Panc1 (cell line): Measurements from ENCODE around the gene PPP1R14C. TPM values are rescaled to one million over a fixed set of nuclear protein-coding genes. Genes with fewer than 3 reads are reported as not detected.

Experiments
- ATAC-seq: fragments of 200-7000 bp; cut with Tn5 transposase; 2 replicates; pipeline ENCODE4 v1.9.1; 2020; ENCODE audit warnings: mild to moderate bottlenecking, moderate library complexity
- BruUV-seq: library from RNA; stranded (reverse); fragments of 400-500 nt; replicated peaks from 2 replicates; lab custom pipeline; 2021; lab: Mats Ljungman, UMichigan
- CTCF ChIA-PET: fragments of 300-600 bp; sonication (Branson Sonifier 250); formaldehyde crosslinking; loops from one replicate; lab custom pipeline; 2022; ENCODE audit warnings: antibody characterized with exemption; lab: Charles Lee
- POLR2A ChIA-PET: fragments of 300-600 bp; sonication (Branson Sonifier 250); formaldehyde crosslinking; loops from one replicate; lab custom pipeline; 2022; ENCODE audit warnings: antibody characterized with exemption; lab: Charles Lee
- DNase-seq: peaks from one replicate; pipeline ENCODE4 v3.0.0-alpha.2; 2010; ENCODE audit warnings: low read depth, low spot score
- H3K27ac ChIP-seq: 2 replicates; pipeline ENCODE4 v1.5.1; 2011; ENCODE audit warnings: mild to moderate bottlenecking, low read length, inconsistent platforms
- H3K27me3 ChIP-seq: fragments of 200-500 bp; sonication (Bioruptor generic); 2 replicates; pipeline ENCODE4 v1.6.0; 2014; ENCODE audit warnings: low read length, inconsistent platforms; ENCODE audit not compliant: control insufficient read depth, insufficient read depth
- H3K36me3 ChIP-seq: fragments of 200-500 bp; sonication (Bioruptor generic); 2 replicates; pipeline ENCODE4 v1.5.1; 2014; ENCODE audit warnings: inconsistent platforms, mild to moderate bottlenecking, low read length, moderate library complexity; ENCODE audit not compliant: control insufficient read depth, insufficient read depth
- H3K4me1 ChIP-seq: 2 replicates; pipeline ENCODE4 v1.5.1; 2011; ENCODE audit warnings: inconsistent platforms, mild to moderate bottlenecking, low read length, moderate library complexity; ENCODE audit not compliant: control insufficient read depth, insufficient read depth
- H3K4me3 ChIP-seq, 2 experiments: 2 replicates each; pipeline ENCODE4 v1.5.1; 2011 to 2012; ENCODE audit warnings: low read depth in 2 of 2, low read length in 2 of 2, mild to moderate bottlenecking in 2 of 2, inconsistent platforms in 1 of 2, moderate library complexity in 1 of 2
- H3K9me3 ChIP-seq: fragments of 200-500 bp; sonication (Bioruptor generic); 2 replicates; pipeline ENCODE4 v1.5.1; 2014; ENCODE audit warnings: low read depth, mild to moderate bottlenecking, inconsistent platforms, low read length, moderate library complexity; ENCODE audit not compliant: control insufficient read depth, insufficient read depth
- POLR2AphosphoS5 ChIP-seq: IDR thresholded peaks from 2 replicates; pipeline ENCODE4 v1.6.1; 2012; ENCODE audit warnings: mild to moderate bottlenecking, low read depth, low read length, moderate library complexity
- SIN3A ChIP-seq: IDR thresholded peaks from 2 replicates; pipeline ENCODE4 v1.6.1; 2012; ENCODE audit warnings: low read depth, mild to moderate bottlenecking, low read length, moderate library complexity, borderline replicate concordance; ENCODE audit not compliant: insufficient read depth
- TCF7L2 ChIP-seq: IDR thresholded peaks from 2 replicates; pipeline ENCODE4 v1.6.1; 2011; ENCODE audit warnings: mild to moderate bottlenecking, low read depth, low read length, inconsistent platforms
- in situ Hi-C: cut with HindIII; loops from 2 replicates; pipeline ENCODE4 v1.10.0; 2016; ENCODE audit warnings: low sequenced_read_pairs, low pct_unique_long_range_greater_than_20kb
- intact Hi-C: fragments of 100-400 bp; cut with micrococcal nuclease; formaldehyde crosslinking; loops from one replicate; pipeline ENCODE4 v1.10.0; 2022; ENCODE audit not compliant: unreplicated experiment
- total RNA-seq: library from RNA; stranded (reverse); gene quantifications from one replicate; pipeline ENCODE4 v1.2.1, GENCODE V29; 2021; ENCODE audit not compliant: unreplicated experiment
- TF ChIP-seq, protein P1 (sequence below): fragments of 450-650 bp; IDR thresholded peaks from 2 replicates; pipeline ENCODE4 v1.5.1; 2017; ENCODE audit warnings: mild to moderate bottlenecking
- TF ChIP-seq, protein P2 (sequence below), 2 experiments: IDR thresholded peaks; 2 replicates each; pipeline ENCODE4 v1.6.1; 2011 to 2012; ENCODE audit warnings: low read depth in 2 of 2, control low read depth in 1 of 2, low read length in 1 of 2, mild to moderate bottlenecking in 1 of 2, moderate library complexity in 1 of 2; ENCODE audit not compliant: insufficient read depth in 1 of 2

PPP1R14C gene
- total RNA-seq, 1 experiment from 2014 or later, result not detected

DNA sequence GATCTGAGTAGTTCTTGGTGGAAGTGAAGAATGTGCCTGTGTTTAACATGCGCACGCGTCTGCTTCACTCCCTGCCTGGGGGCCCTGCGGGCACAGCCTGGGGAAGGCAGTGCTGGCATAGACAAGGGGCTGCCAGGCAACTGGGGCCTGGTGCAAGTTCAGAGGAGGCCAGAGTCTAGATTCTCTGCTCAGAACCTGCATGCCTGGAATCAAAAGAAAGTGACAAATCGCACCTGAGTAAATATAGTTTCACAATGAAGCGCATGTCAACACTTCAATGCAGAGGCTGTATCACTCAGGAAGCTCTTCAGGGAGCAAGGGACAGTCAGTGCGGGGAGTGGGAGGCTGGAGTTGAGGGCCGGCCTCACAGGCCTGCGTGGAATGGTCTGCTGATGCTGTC, 24.2 kb upstream of the PPP1R14C start:
- Histone ChIP-seq H3K36me3 (no peaks in the 10 kb centered on the region), H3K4me3 (no peak overlapping the region), H3K27ac (no peak overlapping the region), H3K9me3 (no peaks in the 10 kb centered on the region), H3K4me1 (no peaks in the 10 kb centered on the region), H3K27me3 (peaks cover 3% of the 10 kb centered on the region; the same call in 1 of the 2 replicates)
- ChIA-PET CTCF (no interaction called here), POLR2A (no interaction called here)
- intact Hi-C loops, result no loop called here
- in situ Hi-C loops, result no loop called here
- no peak for DNase-seq
- ATAC-seq, result peak; percentile 48; the same call in 1 of the 2 replicates
- no TSS peak for BruUV-seq
- TF ChIP-seq, protein P1, sequence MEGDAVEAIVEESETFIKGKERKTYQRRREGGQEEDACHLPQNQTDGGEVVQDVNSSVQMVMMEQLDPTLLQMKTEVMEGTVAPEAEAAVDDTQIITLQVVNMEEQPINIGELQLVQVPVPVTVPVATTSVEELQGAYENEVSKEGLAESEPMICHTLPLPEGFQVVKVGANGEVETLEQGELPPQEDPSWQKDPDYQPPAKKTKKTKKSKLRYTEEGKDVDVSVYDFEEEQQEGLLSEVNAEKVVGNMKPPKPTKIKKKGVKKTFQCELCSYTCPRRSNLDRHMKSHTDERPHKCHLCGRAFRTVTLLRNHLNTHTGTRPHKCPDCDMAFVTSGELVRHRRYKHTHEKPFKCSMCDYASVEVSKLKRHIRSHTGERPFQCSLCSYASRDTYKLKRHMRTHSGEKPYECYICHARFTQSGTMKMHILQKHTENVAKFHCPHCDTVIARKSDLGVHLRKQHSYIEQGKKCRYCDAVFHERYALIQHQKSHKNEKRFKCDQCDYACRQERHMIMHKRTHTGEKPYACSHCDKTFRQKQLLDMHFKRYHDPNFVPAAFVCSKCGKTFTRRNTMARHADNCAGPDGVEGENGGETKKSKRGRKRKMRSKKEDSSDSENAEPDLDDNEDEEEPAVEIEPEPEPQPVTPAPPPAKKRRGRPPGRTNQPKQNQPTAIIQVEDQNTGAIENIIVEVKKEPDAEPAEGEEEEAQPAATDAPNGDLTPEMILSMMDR, result no peak
- TF ChIP-seq, protein P2, sequence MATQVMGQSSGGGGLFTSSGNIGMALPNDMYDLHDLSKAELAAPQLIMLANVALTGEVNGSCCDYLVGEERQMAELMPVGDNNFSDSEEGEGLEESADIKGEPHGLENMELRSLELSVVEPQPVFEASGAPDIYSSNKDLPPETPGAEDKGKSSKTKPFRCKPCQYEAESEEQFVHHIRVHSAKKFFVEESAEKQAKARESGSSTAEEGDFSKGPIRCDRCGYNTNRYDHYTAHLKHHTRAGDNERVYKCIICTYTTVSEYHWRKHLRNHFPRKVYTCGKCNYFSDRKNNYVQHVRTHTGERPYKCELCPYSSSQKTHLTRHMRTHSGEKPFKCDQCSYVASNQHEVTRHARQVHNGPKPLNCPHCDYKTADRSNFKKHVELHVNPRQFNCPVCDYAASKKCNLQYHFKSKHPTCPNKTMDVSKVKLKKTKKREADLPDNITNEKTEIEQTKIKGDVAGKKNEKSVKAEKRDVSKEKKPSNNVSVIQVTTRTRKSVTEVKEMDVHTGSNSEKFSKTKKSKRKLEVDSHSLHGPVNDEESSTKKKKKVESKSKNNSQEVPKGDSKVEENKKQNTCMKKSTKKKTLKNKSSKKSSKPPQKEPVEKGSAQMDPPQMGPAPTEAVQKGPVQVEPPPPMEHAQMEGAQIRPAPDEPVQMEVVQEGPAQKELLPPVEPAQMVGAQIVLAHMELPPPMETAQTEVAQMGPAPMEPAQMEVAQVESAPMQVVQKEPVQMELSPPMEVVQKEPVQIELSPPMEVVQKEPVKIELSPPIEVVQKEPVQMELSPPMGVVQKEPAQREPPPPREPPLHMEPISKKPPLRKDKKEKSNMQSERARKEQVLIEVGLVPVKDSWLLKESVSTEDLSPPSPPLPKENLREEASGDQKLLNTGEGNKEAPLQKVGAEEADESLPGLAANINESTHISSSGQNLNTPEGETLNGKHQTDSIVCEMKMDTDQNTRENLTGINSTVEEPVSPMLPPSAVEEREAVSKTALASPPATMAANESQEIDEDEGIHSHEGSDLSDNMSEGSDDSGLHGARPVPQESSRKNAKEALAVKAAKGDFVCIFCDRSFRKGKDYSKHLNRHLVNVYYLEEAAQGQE (IDR thresholded peaks at IDR 0.05; ENCODE audit: insufficient read depth in 1 of 2, low read depth in 2 of 2, low read length in 1 of 2), result no peak
- TF ChIP-seq POLR2AphosphoS5 (no peak), SIN3A (no peak), TCF7L2 (no peak)

DNA sequence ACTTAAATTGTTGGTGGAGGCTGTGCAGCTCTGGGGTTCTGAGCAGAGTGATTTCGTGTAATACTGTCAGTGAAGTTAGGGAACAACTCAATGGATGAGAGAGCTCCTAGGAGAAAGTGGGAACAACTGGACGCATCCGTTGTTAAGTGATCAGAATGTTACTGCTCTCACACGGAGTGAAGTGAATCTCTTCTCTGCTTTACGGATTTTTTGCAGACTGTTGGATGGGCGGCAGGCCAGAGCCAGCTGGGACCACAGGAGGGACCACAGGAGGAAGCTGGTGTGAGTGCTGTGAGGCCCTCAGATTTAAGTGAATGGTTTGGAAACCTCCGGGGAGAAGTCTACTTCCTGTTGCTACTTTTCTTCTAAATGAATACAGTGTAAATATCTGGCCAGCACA, 23.7 kb upstream of the PPP1R14C start:
- no peaks in the 10 kb centered on the region for H3K4me1 ChIP-seq
- no peak for TF ChIP-seq POLR2AphosphoS5
- TF ChIP-seq TCF7L2, result no peak
- TF ChIP-seq, protein P1, result no peak
- TF ChIP-seq, protein P2 (IDR thresholded peaks at IDR 0.05; ENCODE audit: insufficient read depth in 1 of 2, low read depth in 2 of 2, low read length in 1 of 2), result no peak
- no peak for TF ChIP-seq SIN3A
- ATAC-seq, result no peak

More for the DNA sequence above, 23.7 kb upstream of the PPP1R14C start:
- H3K27ac ChIP-seq, result no peak overlapping the region
- no peaks in the 10 kb centered on the region for H3K36me3 ChIP-seq
- intact Hi-C loops, result no loop called here
- in situ Hi-C loops, result no loop called here
- POLR2A ChIA-PET, result no interaction called here
- no peak overlapping the region for H3K4me3 ChIP-seq
- peaks cover 3% of the 10 kb centered on the region; the same call in 1 of the 2 replicates for H3K27me3 ChIP-seq
- DNase-seq, result no peak
- no TSS peak for BruUV-seq
- CTCF ChIA-PET, result no interaction called here
- no peaks in the 10 kb centered on the region for H3K9me3 ChIP-seq
